Keratinocyte (primary cell): ENCODE measurements around the gene FAT4.

Experiments
- EZH2 ChIP-seq: IDR thresholded peaks from one replicate; pipeline ENCODE4 v1.6.1; 2012; ENCODE audit warnings: inconsistent platforms, mild to moderate bottlenecking, low read length, moderate library complexity
- TF ChIP-seq, protein P1 (sequence below), 3 experiments: IDR thresholded peaks in 1 of 3; conservative IDR thresholded peaks in 1 of 3; optimal IDR thresholded peaks in 1 of 3; 2 replicates in 2 of 3; 3 replicates in 1 of 3; pipeline versions ENCODE3 to v1.5.1; 2011; ENCODE audit warnings: low read length in 3 of 3, mild to moderate bottlenecking in 3 of 3, moderate library complexity in 2 of 3, control low read depth in 1 of 3, inconsistent platforms in 1 of 3; ENCODE audit not compliant: insufficient read depth in 2 of 3; ENCODE audit errors: extremely low read depth in 1 of 3

DNA sequence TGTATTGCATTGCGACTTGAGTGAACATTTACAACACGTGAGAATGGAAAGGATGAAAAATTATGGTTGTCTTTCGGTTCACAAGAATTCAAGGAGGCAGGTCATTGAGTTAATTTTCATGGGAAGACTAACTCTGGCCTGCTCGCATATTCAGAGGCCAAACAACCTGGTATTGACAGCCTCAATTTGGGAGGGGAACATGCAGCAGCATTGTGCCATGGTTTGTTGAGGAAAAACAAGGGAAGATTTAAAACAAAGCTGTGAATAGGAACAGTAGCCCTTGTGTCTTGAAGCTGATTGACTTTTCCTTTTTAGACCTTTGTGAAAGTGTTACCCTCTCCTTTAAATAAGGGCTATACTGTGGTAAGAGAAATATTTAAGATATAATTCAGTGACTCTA is 31.9 kb downstream of the FAT4 start:
- TF ChIP-seq, protein P1, sequence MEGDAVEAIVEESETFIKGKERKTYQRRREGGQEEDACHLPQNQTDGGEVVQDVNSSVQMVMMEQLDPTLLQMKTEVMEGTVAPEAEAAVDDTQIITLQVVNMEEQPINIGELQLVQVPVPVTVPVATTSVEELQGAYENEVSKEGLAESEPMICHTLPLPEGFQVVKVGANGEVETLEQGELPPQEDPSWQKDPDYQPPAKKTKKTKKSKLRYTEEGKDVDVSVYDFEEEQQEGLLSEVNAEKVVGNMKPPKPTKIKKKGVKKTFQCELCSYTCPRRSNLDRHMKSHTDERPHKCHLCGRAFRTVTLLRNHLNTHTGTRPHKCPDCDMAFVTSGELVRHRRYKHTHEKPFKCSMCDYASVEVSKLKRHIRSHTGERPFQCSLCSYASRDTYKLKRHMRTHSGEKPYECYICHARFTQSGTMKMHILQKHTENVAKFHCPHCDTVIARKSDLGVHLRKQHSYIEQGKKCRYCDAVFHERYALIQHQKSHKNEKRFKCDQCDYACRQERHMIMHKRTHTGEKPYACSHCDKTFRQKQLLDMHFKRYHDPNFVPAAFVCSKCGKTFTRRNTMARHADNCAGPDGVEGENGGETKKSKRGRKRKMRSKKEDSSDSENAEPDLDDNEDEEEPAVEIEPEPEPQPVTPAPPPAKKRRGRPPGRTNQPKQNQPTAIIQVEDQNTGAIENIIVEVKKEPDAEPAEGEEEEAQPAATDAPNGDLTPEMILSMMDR (optimal IDR thresholded peaks at IDR 0.05 in 1 of 3, IDR thresholded peaks at IDR 0.05 in 1 of 3, conservative IDR thresholded peaks at IDR 0.05 in 1 of 3; ENCODE audit: extremely low read depth in 1 of 3, insufficient read depth in 2 of 3, low read length in 3 of 3): no peak
- TF ChIP-seq EZH2: no peak
